ENCODE results near the gene SHANK3.

GRCh38 chr22:50672471-50673230 is at the start of gene SHANK3:
- TF ChIP-seq CTCF (IDR thresholded peaks at IDR 0.05; ENCODE audit: insufficient read depth, low read length, poor library complexity, severe bottlenecking) (no peak), EZH2phosphoT487 (conservative IDR thresholded peaks at IDR 0.05; ENCODE audit: low read length) (no peak)

All from SU-DHL-6 (cell line).